ENCODE data around the gene OXNAD1.

Gene OXNAD1

GRCh38 chr3:16311960-16312451 lies 47.0 kb downstream of the OXNAD1 start:
- no peaks in the 10 kb centered on the region for H3K36me3 ChIP-seq
- peaks cover 5 to 14% of the 10 kb centered on the region in 2 experiments for H3K4me1 ChIP-seq (ENCODE audit: control insufficient read depth in 1 of 2, insufficient read depth in 1 of 2, low read depth in 1 of 2, low read length in 1 of 2)
- H3K27ac ChIP-seq, result no peak overlapping the region
- TF ChIP-seq CTCF (IDR thresholded peaks at IDR 0.05), result no peak
- H3K27me3 ChIP-seq, result no peaks in the 10 kb centered on the region
- H3K4me3 ChIP-seq (ENCODE audit: low read depth in 1 of 2, low read length in 1 of 2), result no peak overlapping the region
- no peaks in the 10 kb centered on the region for H3K9me3 ChIP-seq

GRCh38 chr3:16313886-16314645 lies 49.1 kb downstream of the OXNAD1 start:
- peaks cover 17 to 29% of the 10 kb centered on the region in 2 experiments for H3K4me1 ChIP-seq (ENCODE audit: control insufficient read depth in 1 of 2, insufficient read depth in 1 of 2, low read depth in 1 of 2, low read length in 1 of 2)
- no peak for TF ChIP-seq CTCF (IDR thresholded peaks at IDR 0.05)
- H3K9me3 ChIP-seq, result no peaks in the 10 kb centered on the region
- H3K36me3 ChIP-seq, result no peaks in the 10 kb centered on the region
- no peak overlapping the region for H3K27ac ChIP-seq
- no peak overlapping the region for H3K4me3 ChIP-seq (ENCODE audit: low read depth in 1 of 2, low read length in 1 of 2)
- no peaks in the 10 kb centered on the region for H3K27me3 ChIP-seq

- no peak for TF ChIP-seq CTCF (IDR thresholded peaks at IDR 0.05)
- no peaks in the 10 kb centered on the region for H3K27me3 ChIP-seq
- no peaks in the 10 kb centered on the region for H3K9me3 ChIP-seq
- peaks cover 4% of the 10 kb centered on the region for H3K36me3 ChIP-seq
- no peak overlapping the region for H3K4me3 ChIP-seq (ENCODE audit: low read depth in 1 of 2, low read length in 1 of 2)
- peaks cover 17 to 29% of the 10 kb centered on the region in 2 experiments for H3K4me1 ChIP-seq (ENCODE audit: control insufficient read depth in 1 of 2, insufficient read depth in 1 of 2, low read depth in 1 of 2, low read length in 1 of 2)
- no peak overlapping the region for H3K27ac ChIP-seq
Observed at GRCh38 chr3:16315623-16316022, 50.6 kb downstream of the OXNAD1 start.

GRCh38 chr3:16316396-16316795 lies 51.4 kb downstream of the OXNAD1 start:
- TF ChIP-seq CTCF (IDR thresholded peaks at IDR 0.05), result no peak
- Histone ChIP-seq H3K4me3 (ENCODE audit: low read depth in 1 of 2, low read length in 1 of 2) (no peak overlapping the region), H3K36me3 (peaks cover 4% of the 10 kb centered on the region), H3K4me1 (ENCODE audit: control insufficient read depth in 1 of 2, insufficient read depth in 1 of 2, low read depth in 1 of 2, low read length in 1 of 2) (peaks cover 17 to 29% of the 10 kb centered on the region in 2 experiments), H3K9me3 (no peaks in the 10 kb centered on the region), H3K27me3 (no peaks in the 10 kb centered on the region), H3K27ac (no peak overlapping the region)

- H3K27me3 ChIP-seq, result no peaks in the 10 kb centered on the region
- no peaks in the 10 kb centered on the region for H3K9me3 ChIP-seq
- peaks cover 6% of the 10 kb centered on the region for H3K36me3 ChIP-seq
- H3K4me3 ChIP-seq (ENCODE audit: low read depth in 1 of 2, low read length in 1 of 2), result no peak overlapping the region
- H3K4me1 ChIP-seq (ENCODE audit: control insufficient read depth in 1 of 2, insufficient read depth in 1 of 2, low read depth in 1 of 2, low read length in 1 of 2), result peaks cover 17 to 24% of the 10 kb centered on the region in 2 experiments
- H3K27ac ChIP-seq, result no peak overlapping the region
- TF ChIP-seq CTCF (IDR thresholded peaks at IDR 0.05), result no peak
Observed at GRCh38 chr3:16316847-16317560, 52.0 kb downstream of the OXNAD1 start.
